Ovary (tissue), 9 donors: ENCODE measurements around the gene PBX4. TPM values are rescaled to one million over a fixed set of nuclear protein-coding genes. Genes with fewer than 3 reads are reported as not detected.

ENCODE experiments used
- DNase-seq, 5 donors: peaks; one replicate each; pipeline ENCODE4 v3.0.0-alpha.2; 2019 to 2020
- H3K27ac ChIP-seq, 2 donors: fragments of 200-600 bp; one replicate each; pipeline versions ENCODE4 v1.5.1 to v1.8.0; 2019 to 2022
- H3K27me3 ChIP-seq: fragments of 200-600 bp; one replicate; pipeline ENCODE4 v1.8.0; 2022
- H3K36me3 ChIP-seq: fragments of 200-600 bp; sonication (generic); one replicate; pipeline ENCODE4 v1.5.1; 2019
- H3K4me1 ChIP-seq: one replicate; pipeline ENCODE4 v1.8.1; 2013; ENCODE audit warnings: mild to moderate bottlenecking, moderate library complexity; ENCODE audit not compliant: insufficient read depth
- H3K4me3 ChIP-seq: fragments of 200-600 bp; sonication (generic); one replicate; pipeline ENCODE4 v1.5.1; 2017
- H3K9me3 ChIP-seq, 2 donors: fragments of 200-600 bp in 1 of 2; sonication (generic) in 1 of 2; one replicate each; pipeline versions ENCODE4 v1.5.1 to v1.8.1; 2013 to 2019; ENCODE audit warnings: mild to moderate bottlenecking in 1 of 2, moderate library complexity in 1 of 2
- EP300 ChIP-seq: sonication (generic); formaldehyde crosslinking; IDR thresholded peaks from one replicate; pipeline ENCODE4 v1.6.1; 2017; ENCODE audit warnings: antibody characterized with exemption
- POLR2A ChIP-seq: fragments of 450-650 bp; IDR thresholded peaks from one replicate; pipeline ENCODE4 v1.6.1; 2017; ENCODE audit warnings: antibody characterized with exemption, mild to moderate bottlenecking, moderate library complexity
- WGBS, 3 donors: extraction: QIAGEN DNeasy Blood & Tissue Kit in 1 of 3; methylation state at CpG; one replicate each; pipeline versions ENCODE4 v1.1.5 to v1.1.7; 2013 to 2017; 5-methylcytosine and 5-hydroxymethylcytosine counted together
- intact Hi-C, 4 donors: fragments of 100-400 bp; cut with DNase I; formaldehyde crosslinking; loops; one replicate each; pipeline versions ENCODE4 v1.11.0 to v1.15.1; 2022 to 2023
- polyA plus RNA-seq, 2 donors: library from polyadenylated mRNA; stranded (reverse); fragments of 200-250 nt in 1 of 2; fragments of 350-450 nt in 1 of 2; fragmentation: Illumina TruSeq in 1 of 2; extraction: RNeasy Lipid Tissue Mini Kit (QIAGEN cat#74804) in 1 of 2; gene quantifications; one replicate each; pipeline ENCODE4 v1.2.3, GENCODE V29; 2013 to 2014
- total RNA-seq, 7 donors: library from RNA; depleted of rRNA in 2 of 7; stranded (reverse); fragments of >200 nt in 2 of 7; fragmentation: NEBNext Ultra II Directional in 3 of 7; extraction: Animal tissue kit (Norgen Biotek cat#: 25700) in 3 of 7; gene quantifications; one replicate each; pipeline versions ENCODE4 v1.1.0 to v1.2.4, GENCODE V29; 2016 to 2023
- TF ChIP-seq, protein P1 (sequence below), 3 donors: fragments of 450-650 bp in 2 of 3; fragments of 200-600 bp in 1 of 3; IDR thresholded peaks; one replicate each; pipeline versions ENCODE4 v1.5.1 to v1.8.0; 2016 to 2022; ENCODE audit warnings: antibody characterized with exemption in 3 of 3, mild to moderate bottlenecking in 1 of 3
- donor health status: DM: no; HTN: no; CAD: no; lungs with moderate emphysema.
- donor health status: DM: no; HTN: no; CAD: no.
- donor health status: Bipolar disorder and iron deficiency.
- donor health status: DM: yes; HTN: yes; CAD: no.
- donor health status: DM: no; HTN: no; CAD: no.
- donor health status: DM: yes; HTN: yes; CAD: no.

Gene PBX4
- total and polyA plus RNA-seq, 9 donors: 0.73 to 4.4 (median 3.2) TPM

DNA sequence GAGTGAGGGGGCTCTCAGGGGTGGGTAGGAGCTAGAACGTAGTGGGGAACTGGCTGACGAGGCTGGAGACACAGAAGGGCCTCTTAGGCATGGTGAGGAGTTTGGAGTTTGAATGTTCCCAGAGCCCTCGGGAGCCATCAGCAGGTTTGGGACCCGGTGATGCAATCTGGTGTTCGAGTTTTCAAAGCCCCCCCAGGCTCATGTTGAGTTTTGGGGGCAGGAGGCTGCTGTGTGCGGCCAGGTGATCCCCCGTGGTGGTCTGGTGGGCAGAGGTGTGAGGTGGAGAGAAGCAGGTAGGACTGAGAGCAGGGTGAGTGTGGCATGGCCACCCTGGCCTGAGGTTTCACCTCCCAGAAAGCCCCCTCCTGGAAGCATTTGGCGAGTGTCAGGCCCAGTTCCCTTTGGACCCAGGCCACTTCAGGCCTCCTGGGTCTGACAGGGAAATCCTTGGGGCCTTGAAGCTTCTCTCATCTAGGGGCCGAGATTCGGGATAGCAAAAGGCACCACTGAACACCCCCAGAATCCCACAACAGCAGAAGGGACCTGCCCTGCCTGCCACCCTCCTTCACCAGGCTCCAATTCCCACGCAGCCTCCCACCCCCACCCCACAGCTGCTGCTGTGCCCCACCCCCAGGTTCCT lies 88.6 kb downstream of the PBX4 start:
- Histone ChIP-seq H3K9me3 (no peaks in the 10 kb centered on the region), H3K4me3 (no peak overlapping the region), H3K4me1 (no peaks in the 10 kb centered on the region), H3K36me3 (no peaks in the 10 kb centered on the region), H3K27ac (no peak overlapping the region), H3K27me3 (no peaks in the 10 kb centered on the region)
- TF ChIP-seq, protein P1, sequence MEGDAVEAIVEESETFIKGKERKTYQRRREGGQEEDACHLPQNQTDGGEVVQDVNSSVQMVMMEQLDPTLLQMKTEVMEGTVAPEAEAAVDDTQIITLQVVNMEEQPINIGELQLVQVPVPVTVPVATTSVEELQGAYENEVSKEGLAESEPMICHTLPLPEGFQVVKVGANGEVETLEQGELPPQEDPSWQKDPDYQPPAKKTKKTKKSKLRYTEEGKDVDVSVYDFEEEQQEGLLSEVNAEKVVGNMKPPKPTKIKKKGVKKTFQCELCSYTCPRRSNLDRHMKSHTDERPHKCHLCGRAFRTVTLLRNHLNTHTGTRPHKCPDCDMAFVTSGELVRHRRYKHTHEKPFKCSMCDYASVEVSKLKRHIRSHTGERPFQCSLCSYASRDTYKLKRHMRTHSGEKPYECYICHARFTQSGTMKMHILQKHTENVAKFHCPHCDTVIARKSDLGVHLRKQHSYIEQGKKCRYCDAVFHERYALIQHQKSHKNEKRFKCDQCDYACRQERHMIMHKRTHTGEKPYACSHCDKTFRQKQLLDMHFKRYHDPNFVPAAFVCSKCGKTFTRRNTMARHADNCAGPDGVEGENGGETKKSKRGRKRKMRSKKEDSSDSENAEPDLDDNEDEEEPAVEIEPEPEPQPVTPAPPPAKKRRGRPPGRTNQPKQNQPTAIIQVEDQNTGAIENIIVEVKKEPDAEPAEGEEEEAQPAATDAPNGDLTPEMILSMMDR (IDR thresholded peaks at IDR 0.05): no peak
- no peak for TF ChIP-seq EP300
- WGBS, 3 donors: 66 to 75% (median 68%) methylated on average over 11 of the region's 11 CpGs
- intact Hi-C loops: loop anchor here in 3 of 4 donors (2.0 to 5.0 kb wide), 3 partner anchors 112 to 427 kb away; partner anchors contain the start of gene GMIP (in 1 of the 3)
- DNase-seq: no peak

DNA sequence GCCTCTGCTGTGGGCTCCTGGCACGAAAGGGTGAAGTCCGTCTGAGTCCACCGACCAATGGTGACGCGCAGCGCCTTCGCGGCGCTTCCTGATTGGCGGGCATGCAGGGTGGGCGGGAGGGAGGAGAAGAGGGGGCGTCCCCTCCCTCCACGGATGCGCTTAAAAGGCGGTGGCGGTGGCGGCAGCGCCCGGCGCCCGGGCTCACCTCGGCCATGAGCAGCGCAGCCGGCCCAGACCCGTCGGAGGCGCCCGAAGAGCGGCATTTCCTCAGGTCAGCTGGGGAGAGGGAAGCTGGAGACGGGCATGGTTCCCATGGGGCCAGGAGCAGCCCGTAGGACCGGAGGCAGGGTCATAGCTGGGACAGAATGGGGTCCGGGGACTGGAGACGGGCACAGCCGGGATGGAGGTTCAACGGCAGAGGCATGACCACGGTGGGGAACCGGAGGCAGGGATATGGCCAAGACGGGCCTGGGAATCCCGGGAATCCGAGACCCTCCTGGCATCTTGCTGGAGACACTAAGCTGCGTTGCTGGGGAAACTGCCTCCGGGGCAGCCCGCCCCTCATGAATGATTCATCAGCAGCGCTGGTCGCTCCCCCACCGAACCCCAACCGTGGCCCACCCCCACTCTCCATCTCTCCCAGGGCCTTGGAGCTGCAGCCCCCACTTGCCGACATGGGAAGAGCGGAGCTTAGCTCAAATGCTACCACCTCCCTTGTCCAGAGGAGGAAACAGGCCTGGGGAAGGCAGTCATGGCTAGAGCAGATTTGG lies 89.6 kb downstream of the PBX4 start, which contains the start of gene YJEFN3:
YJEFN3 (plus strand) TSS at position 191 of the 770 bp plus-strand sequence; CDS start at position 213, 22 bp downstream.
- DNase-seq: peak in 2 of 5 donors; percentile 46 to 67
- Histone ChIP-seq H3K27ac (no peak within 1 kb of the TSS), H3K27me3 (no peaks in the 10 kb centered on the region), H3K4me3 (no peak within 1 kb of the TSS), H3K9me3 (no peaks in the 10 kb centered on the region), H3K4me1 (no peaks in the 10 kb centered on the region), H3K36me3 (no peaks in the 10 kb centered on the region)
- WGBS, 3 donors: 13 to 22% (median 17%) methylated on average over 50 of the region's 50 CpGs
- intact Hi-C loops: no loop called here
- TF ChIP-seq EP300: no peak
- TF ChIP-seq, protein P1 (IDR thresholded peaks at IDR 0.05): no peak
- TF ChIP-seq POLR2A: no peak

DNA sequence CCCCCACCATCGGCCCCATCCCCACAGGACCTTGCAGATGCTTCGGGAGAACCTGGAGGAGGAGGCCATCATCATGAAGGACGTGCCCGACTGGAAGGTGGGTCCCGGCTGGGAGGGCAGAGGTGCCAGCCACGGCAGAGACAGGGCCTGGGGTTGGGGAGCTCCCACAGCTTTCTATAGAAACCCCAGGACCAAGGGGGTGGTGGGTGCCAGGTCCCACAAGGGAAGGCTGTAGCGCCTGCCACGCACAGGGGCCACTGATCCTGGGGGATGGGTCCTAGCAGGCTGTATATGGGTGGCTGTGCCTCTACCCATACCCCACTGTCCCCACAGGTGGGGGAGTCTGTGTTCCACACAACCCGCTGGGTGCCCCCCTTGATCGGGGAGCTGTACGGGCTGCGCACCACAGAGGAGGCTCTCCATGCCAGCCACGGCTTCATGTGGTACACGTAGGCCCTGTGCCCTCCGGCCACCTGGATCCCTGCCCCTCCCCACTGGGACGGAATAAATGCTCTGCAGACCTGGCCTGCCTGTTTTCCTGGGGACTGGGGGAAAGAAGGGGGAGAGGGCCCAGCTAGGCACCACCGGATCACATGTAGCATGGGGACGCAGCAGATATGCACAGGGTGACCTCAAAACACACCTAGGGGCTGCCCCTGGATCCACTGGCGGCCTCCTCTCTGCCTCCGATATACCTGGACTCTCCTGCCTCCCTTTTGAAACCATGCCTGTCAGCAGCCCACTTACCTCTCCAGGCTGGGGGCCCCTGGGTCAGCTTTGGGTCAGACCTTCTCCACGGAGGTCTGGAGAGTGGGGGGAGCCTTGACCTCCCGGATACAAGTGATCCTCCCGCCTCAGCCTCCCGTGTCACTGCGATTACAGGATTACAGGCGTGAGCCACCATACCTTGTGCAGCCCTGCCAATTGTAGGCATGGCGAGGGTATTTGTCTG lies 90.5 kb downstream of the PBX4 start:
- Histone ChIP-seq H3K4me3 (no peak overlapping the region), H3K27me3 (no peaks in the 10 kb centered on the region), H3K36me3 (no peaks in the 10 kb centered on the region), H3K4me1 (no peaks in the 10 kb centered on the region), H3K27ac (no peak overlapping the region), H3K9me3 (no peaks in the 10 kb centered on the region)
- TF ChIP-seq, protein P1 (IDR thresholded peaks at IDR 0.05): no peak
- no peak for TF ChIP-seq POLR2A
- intact Hi-C loops: no loop called here
- peak in 1 of 5 donors; percentile 23 for DNase-seq
- WGBS, 3 donors: 77 to 86% (median 81%) methylated on average over 27 of the region's 27 CpGs

DNA sequence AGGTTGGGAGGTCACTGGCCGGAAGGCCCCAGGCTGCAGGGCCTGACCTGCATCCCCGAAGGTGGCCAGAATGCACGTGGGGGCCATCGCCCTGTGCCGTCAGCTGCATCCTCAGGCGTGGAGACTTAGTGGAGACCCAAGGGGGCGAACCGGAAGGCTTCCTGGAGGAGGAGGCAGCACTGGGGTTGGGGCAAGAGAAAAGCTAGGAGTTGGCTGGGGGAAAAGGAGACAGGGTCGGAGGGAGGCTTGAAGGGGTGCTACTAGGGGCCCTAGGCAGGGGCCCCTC lies 91.2 kb downstream of the PBX4 start:
- TF ChIP-seq, protein P1 (IDR thresholded peaks at IDR 0.05): no peak
- no peak for TF ChIP-seq EP300
- no peak for TF ChIP-seq POLR2A
- 86 to 93% (median 89%) methylated on average over 9 of the region's 9 CpGs for WGBS, 3 donors
- no peak overlapping the region for H3K4me3 ChIP-seq

More for the DNA sequence above, 91.2 kb downstream of the PBX4 start:
- no peak overlapping the region for H3K27ac ChIP-seq
- DNase-seq: peak in 1 of 5 donors; percentile 28
- no peaks in the 10 kb centered on the region for H3K4me1 ChIP-seq
- no peaks in the 10 kb centered on the region for H3K9me3 ChIP-seq
- H3K27me3 ChIP-seq: no peaks in the 10 kb centered on the region
- no peaks in the 10 kb centered on the region for H3K36me3 ChIP-seq
- intact Hi-C loops: no loop called here
